HepG2 (cell line): ENCODE results near the gene MTREX. TPM values are rescaled to one million over a fixed set of nuclear protein-coding genes. Genes with fewer than 3 reads are reported as not detected.

ENCODE experiments used
- IRF1 ChIP-seq: sonication (generic); formaldehyde crosslinking; IDR thresholded peaks from 2 replicates; pipeline ENCODE4 v1.4.0; 2020; ENCODE audit warnings: low read depth, mild to moderate bottlenecking, missing genetic modification reagents
- MXD1 ChIP-seq: sonication (generic); formaldehyde crosslinking; IDR thresholded peaks from 2 replicates; pipeline ENCODE4 v1.4.0; 2020; ENCODE audit warnings: mild to moderate bottlenecking, missing genetic modification reagents
- ZNF407 ChIP-seq: sonication (generic); formaldehyde crosslinking; IDR thresholded peaks from one replicate; pipeline ENCODE4 v1.5.1; 2020; ENCODE audit warnings: mild to moderate bottlenecking, missing genetic modification reagents; ENCODE audit errors: not compliant biosample characterization
- polyA plus RNA-seq, 8 experiments: library from polyadenylated mRNA; depleted of rRNA in 3 of 8; stranded (reverse) in 7 of 8; unstranded in 1 of 8; fragments of >200 nt; fragmentation: Illumina TruSeq in 4 of 8; extraction: Trizol in 4 of 8; gene quantifications; 2 replicates each; pipeline versions ENCODE4 v1.2.1 to v1.2.3, GENCODE V29; 2011 to 2016; ENCODE audit warnings: low read depth in 4 of 8, missing spikeins in 1 of 8, mixed read lengths in 1 of 8; ENCODE audit not compliant: insufficient read depth in 1 of 8
- total RNA-seq, 5 experiments: library from RNA; depleted of rRNA; stranded (reverse); fragments of >200 nt; fragmentation: Illumina TruSeq; extraction: Trizol; gene quantifications; 2 replicates each; pipeline ENCODE4 v1.2.3, GENCODE V29; 2016; ENCODE audit warnings: low read depth in 1 of 5
- TF ChIP-seq, protein P1 (sequence below): sonication (generic); formaldehyde crosslinking; IDR thresholded peaks from 2 replicates; pipeline ENCODE4 v1.4.0; 2020; ENCODE audit warnings: missing genetic modification reagents

MTREX gene
- total and polyA plus RNA-seq, 2 of the 13 experiments (the other 11 are each of a cell fraction or from before 2014, with no cell fraction given) = 16.4 to 91.5 TPM

DNA sequence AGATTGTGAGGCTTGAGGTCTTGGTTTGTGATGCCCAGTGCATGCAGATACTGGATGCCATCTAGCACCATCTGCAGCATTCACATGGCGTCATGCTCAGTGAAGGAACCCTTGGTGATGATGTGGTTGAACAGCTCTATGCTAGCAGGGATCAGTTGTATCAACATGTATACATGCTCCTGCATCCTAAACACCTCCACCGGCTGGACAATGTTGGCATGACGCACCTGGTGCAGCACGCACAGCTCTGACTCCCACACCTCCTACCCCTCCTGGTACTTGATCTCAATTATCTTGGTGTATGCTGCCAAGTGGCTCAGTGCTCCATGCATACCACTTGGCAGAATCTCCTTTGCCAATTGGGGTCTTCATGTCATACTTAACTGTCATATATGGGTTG is 49.1 kb downstream of the MTREX start (continued):
- TF ChIP-seq ZNF407 (CRISPR knock-in tag) (no peak), MXD1 (CRISPR knock-in tag) (no peak), IRF1 (no peak)
- TF ChIP-seq, protein P1, sequence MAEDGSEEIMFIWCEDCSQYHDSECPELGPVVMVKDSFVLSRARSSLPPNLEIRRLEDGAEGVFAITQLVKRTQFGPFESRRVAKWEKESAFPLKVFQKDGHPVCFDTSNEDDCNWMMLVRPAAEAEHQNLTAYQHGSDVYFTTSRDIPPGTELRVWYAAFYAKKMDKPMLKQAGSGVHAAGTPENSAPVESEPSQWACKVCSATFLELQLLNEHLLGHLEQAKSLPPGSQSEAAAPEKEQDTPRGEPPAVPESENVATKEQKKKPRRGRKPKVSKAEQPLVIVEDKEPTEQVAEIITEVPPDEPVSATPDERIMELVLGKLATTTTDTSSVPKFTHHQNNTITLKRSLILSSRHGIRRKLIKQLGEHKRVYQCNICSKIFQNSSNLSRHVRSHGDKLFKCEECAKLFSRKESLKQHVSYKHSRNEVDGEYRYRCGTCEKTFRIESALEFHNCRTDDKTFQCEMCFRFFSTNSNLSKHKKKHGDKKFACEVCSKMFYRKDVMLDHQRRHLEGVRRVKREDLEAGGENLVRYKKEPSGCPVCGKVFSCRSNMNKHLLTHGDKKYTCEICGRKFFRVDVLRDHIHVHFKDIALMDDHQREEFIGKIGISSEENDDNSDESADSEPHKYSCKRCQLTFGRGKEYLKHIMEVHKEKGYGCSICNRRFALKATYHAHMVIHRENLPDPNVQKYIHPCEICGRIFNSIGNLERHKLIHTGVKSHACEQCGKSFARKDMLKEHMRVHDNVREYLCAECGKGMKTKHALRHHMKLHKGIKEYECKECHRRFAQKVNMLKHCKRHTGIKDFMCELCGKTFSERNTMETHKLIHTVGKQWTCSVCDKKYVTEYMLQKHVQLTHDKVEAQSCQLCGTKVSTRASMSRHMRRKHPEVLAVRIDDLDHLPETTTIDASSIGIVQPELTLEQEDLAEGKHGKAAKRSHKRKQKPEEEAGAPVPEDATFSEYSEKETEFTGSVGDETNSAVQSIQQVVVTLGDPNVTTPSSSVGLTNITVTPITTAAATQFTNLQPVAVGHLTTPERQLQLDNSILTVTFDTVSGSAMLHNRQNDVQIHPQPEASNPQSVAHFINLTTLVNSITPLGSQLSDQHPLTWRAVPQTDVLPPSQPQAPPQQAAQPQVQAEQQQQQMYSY (CRISPR knock-in tag) = no peak
